Left lung (tissue), 10 donors: ENCODE data around the gene CLEC3B. TPM values are rescaled to one million over a fixed set of nuclear protein-coding genes. Genes with fewer than 3 reads are reported as not detected.

Source experiments
- ATAC-seq: fragments of 200-7000 bp; cut with Tn5 transposase; one replicate; pipeline ENCODE4 v1.9.1; 2020; ENCODE audit warnings: moderate library complexity
- DNase-seq, 4 donors: peaks; one replicate each; pipeline ENCODE4 v3.0.0-alpha.2; 2013 to 2020
- H3K27ac ChIP-seq, 2 donors: fragments of 200-600 bp; sonication (generic) in 1 of 2; one replicate each; pipeline versions ENCODE4 v1.5.0 to v1.8.0; 2020 to 2021
- H3K27me3 ChIP-seq, 2 donors: fragments of 200-600 bp; sonication (generic) in 1 of 2; one replicate each; pipeline versions ENCODE4 v1.5.0 to v1.8.0; 2020 to 2021
- H3K36me3 ChIP-seq, 2 donors: fragments of 200-600 bp; sonication (generic) in 1 of 2; one replicate each; pipeline versions ENCODE4 v1.5.0 to v1.8.0; 2020 to 2021
- H3K4me1 ChIP-seq, 2 donors: fragments of 200-600 bp; one replicate each; pipeline ENCODE4 v1.8.0; 2021
- H3K4me3 ChIP-seq, 2 donors: fragments of 200-600 bp; sonication (generic) in 1 of 2; one replicate each; pipeline versions ENCODE4 v1.5.0 to v1.8.0; 2020 to 2021; ENCODE audit warnings: mild to moderate bottlenecking in 1 of 2
- H3K9me3 ChIP-seq, 2 donors: fragments of 200-600 bp; sonication (generic) in 1 of 2; one replicate each; pipeline versions ENCODE4 v1.5.0 to v1.8.0; 2020 to 2021
- CTCF ChIP-seq, 2 donors: fragments of 200-600 bp; sonication (generic) in 1 of 2; IDR thresholded peaks; one replicate each; pipeline versions ENCODE4 v1.5.0 to v1.8.0; 2021; ENCODE audit warnings: antibody characterized with exemption in 2 of 2
- intact Hi-C, 2 donors: fragments of 100-400 bp; cut with DNase I; formaldehyde crosslinking; loops; one replicate each; pipeline versions ENCODE4 v1.11.2 to v1.14.2; 2022
- polyA plus RNA-seq, 6 donors: library from polyadenylated mRNA; unstranded; fragments of 120-200 nt; gene quantifications; one replicate each; pipeline ENCODE4 v1.2.1, GENCODE V29; 2013; ENCODE audit not compliant: insufficient read length in 6 of 6
- total RNA-seq, 2 donors: library from RNA; stranded (reverse); fragmentation: NEBNext Ultra II Directional; extraction: Animal tissue kit (Norgen Biotek cat#: 25700); gene quantifications; one replicate each; pipeline ENCODE4 v1.2.1, GENCODE V29; 2021
- donor health status: DM: no; HTN: yes; CAD: no.
- donor health status: DM: no; HTN: no; CAD: no.

The CLEC3B gene
- total and polyA plus RNA-seq, 8 donors, result 74.0 to 177 (median 104) TPM

DNA sequence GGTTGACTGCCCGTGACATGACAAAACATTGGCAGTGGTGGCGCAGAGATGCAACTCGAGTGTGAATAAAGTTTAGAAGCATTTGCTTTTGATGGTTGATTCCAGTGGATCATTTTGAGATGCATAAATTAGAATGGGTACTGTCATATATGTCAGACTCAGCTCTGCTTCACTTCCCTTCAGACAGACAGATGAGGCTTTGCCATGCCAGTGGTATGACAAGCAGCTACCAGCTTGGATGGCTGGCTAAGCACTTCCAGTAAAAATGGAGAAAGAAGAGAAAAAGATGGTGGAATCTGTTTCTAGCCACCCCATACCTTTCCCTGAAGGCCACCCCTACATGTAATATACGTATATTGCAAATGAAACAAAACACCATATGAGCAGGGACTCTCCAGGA is 13.5 kb upstream of the CLEC3B start:
- no peak for DNase-seq
- Histone ChIP-seq H3K36me3 (peaks cover 0 to 48% of the 10 kb centered on the region in 2 donors), H3K4me1 (peaks cover 23 to 27% of the 10 kb centered on the region in 2 donors), H3K27me3 (no peaks in the 10 kb centered on the region), H3K9me3 (no peaks in the 10 kb centered on the region), H3K4me3 (no peak overlapping the region), H3K27ac (peak overlapping the region; percentile 79 to 81)
- intact Hi-C loops, result no loop called here
- TF ChIP-seq CTCF (IDR thresholded peaks at IDR 0.05), result no peak
- ATAC-seq, result no peak

GRCh38 chr3:45016916-45017315 is 9.2 kb upstream of the CLEC3B start:
- intact Hi-C loops, result no loop called here
- no peaks in the 10 kb centered on the region for H3K27me3 ChIP-seq
- DNase-seq (no peak), ATAC-seq (no peak)
- no peak overlapping the region for H3K4me3 ChIP-seq
- no peak overlapping the region for H3K27ac ChIP-seq
- H3K9me3 ChIP-seq, result no peaks in the 10 kb centered on the region
- peaks cover 10 to 14% of the 10 kb centered on the region in 2 donors for H3K4me1 ChIP-seq
- peaks cover 0 to 30% of the 10 kb centered on the region in 2 donors for H3K36me3 ChIP-seq
- TF ChIP-seq CTCF (IDR thresholded peaks at IDR 0.05), result no peak

DNA sequence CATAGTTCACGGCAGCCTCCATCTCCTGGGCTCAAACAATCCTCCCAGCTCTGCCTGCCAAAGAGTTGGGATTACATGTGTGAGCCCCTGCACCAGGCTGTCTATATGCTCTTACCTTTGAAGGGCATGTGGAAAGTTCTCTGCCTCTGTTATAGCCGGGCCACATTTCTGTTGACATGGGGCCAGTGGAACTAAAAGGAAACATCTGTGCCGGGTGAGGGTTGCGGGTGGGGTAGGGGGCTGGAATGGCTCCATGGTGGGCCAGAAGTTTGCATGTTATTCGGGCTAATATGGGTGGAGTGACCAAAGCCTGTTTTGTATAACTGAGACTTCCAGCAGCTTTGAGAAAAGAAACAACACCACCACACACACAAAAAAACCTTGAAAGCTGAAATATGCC is 8.3 kb upstream of the CLEC3B start:
- Histone ChIP-seq H3K4me3 (no peak overlapping the region), H3K36me3 (peaks cover 0 to 23% of the 10 kb centered on the region in 2 donors), H3K4me1 (peaks cover 1 to 8% of the 10 kb centered on the region in 2 donors), H3K27me3 (no peaks in the 10 kb centered on the region), H3K9me3 (no peaks in the 10 kb centered on the region), H3K27ac (peak overlapping the region in 1 of 2 donors; percentile 6)
- DNase-seq, result no peak
- ATAC-seq, result no peak
- intact Hi-C loops, result no loop called here
- TF ChIP-seq CTCF (IDR thresholded peaks at IDR 0.05), result no peak

DNA sequence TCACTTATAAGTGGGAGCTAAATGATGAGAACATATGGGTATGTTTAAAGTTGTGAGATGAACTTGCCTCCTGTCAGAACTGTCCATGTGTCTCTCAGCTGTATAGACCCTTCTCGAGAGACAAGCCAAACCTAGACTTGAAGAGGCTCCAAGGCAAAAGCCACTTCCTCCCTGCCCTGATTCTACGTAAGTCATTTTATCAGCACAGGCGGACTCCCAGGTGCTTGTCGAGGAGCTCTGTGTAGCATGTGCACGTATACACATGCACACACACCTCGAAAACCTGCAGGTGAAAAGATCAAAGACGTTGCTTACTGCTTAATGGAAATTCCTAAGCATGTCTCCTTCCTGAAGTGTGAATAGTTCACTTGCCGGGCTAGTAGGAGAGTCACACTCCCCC is 5.6 kb upstream of the CLEC3B start:
- no peaks in the 10 kb centered on the region for H3K27me3 ChIP-seq
- intact Hi-C loops, result no loop called here
- H3K4me1 ChIP-seq, result peaks cover 13 to 15% of the 10 kb centered on the region in 2 donors
- peaks cover 0 to 4% of the 10 kb centered on the region in 2 donors for H3K36me3 ChIP-seq
- no peak for TF ChIP-seq CTCF (IDR thresholded peaks at IDR 0.05)
- no peak overlapping the region for H3K27ac ChIP-seq
- DNase-seq, result no peak
- H3K9me3 ChIP-seq, result no peaks in the 10 kb centered on the region
- no peak overlapping the region for H3K4me3 ChIP-seq
- no peak for ATAC-seq

GRCh38 chr3:45021524-45022297 is 4.4 kb upstream of the CLEC3B start:
- no peak for TF ChIP-seq CTCF (IDR thresholded peaks at IDR 0.05)
- Histone ChIP-seq H3K9me3 (no peaks in the 10 kb centered on the region), H3K27ac (no peak overlapping the region), H3K27me3 (no peaks in the 10 kb centered on the region), H3K4me1 (peaks cover 19 to 26% of the 10 kb centered on the region in 2 donors), H3K36me3 (no peaks in the 10 kb centered on the region), H3K4me3 (no peak overlapping the region)
- peak in 1 of 4 donors; percentile 56 for DNase-seq
- intact Hi-C loops, result no loop called here
- peak; percentile 15 for ATAC-seq
